Kidney epithelial cell (primary cell): ENCODE data around the gene LRP8. TPM values are rescaled to one million over a fixed set of nuclear protein-coding genes. Genes with fewer than 3 reads are reported as not detected.

Experiments used
- DNase-seq: peaks from one replicate; pipeline ENCODE4 v3.0.0-alpha.2; 2010; ENCODE audit warnings: low read depth
- H3K27me3 ChIP-seq: 2 replicates; pipeline ENCODE4 v1.6.0; 2011; ENCODE audit warnings: low read length; ENCODE audit not compliant: control insufficient read depth, insufficient read depth
- H3K36me3 ChIP-seq: 2 replicates; pipeline ENCODE4 v1.5.1; 2011; ENCODE audit warnings: low read length; ENCODE audit not compliant: control insufficient read depth, insufficient read depth
- H3K4me3 ChIP-seq: 2 replicates; pipeline ENCODE4 v1.5.1; 2011; ENCODE audit warnings: low read depth, mild to moderate bottlenecking, control low read depth, low read length
- CTCF ChIP-seq: IDR thresholded peaks from 2 replicates; pipeline ENCODE4 v1.5.1; 2011; ENCODE audit warnings: mild to moderate bottlenecking, moderate library complexity, low read length, control low read depth, inconsistent platforms; ENCODE audit not compliant: insufficient read depth, poor library complexity, severe bottlenecking
- total RNA-seq: library from RNA; depleted of rRNA; stranded (reverse); fragments of >200 nt; gene quantifications from 2 replicates; pipeline ENCODE4 v1.2.3, GENCODE V29; 2015

The LRP8 gene
- total RNA-seq, 1 donor from 2014 or later = 7.5 TPM

GRCh38 chr1:53320646-53321045 is 7.2 kb downstream of the LRP8 start:
- Histone ChIP-seq H3K27me3 (no peaks in the 10 kb centered on the region), H3K4me3 (no peak overlapping the region), H3K36me3 (peaks cover 1% of the 10 kb centered on the region)
- TF ChIP-seq CTCF = no peak
- DNase-seq = no peak

GRCh38 chr1:53319296-53320101 is 8.4 kb downstream of the LRP8 start:
- H3K4me3 ChIP-seq = no peak overlapping the region
- H3K36me3 ChIP-seq = peaks cover 1% of the 10 kb centered on the region
- H3K27me3 ChIP-seq = no peaks in the 10 kb centered on the region
- DNase-seq = no peak
- no peak for TF ChIP-seq CTCF

DNA sequence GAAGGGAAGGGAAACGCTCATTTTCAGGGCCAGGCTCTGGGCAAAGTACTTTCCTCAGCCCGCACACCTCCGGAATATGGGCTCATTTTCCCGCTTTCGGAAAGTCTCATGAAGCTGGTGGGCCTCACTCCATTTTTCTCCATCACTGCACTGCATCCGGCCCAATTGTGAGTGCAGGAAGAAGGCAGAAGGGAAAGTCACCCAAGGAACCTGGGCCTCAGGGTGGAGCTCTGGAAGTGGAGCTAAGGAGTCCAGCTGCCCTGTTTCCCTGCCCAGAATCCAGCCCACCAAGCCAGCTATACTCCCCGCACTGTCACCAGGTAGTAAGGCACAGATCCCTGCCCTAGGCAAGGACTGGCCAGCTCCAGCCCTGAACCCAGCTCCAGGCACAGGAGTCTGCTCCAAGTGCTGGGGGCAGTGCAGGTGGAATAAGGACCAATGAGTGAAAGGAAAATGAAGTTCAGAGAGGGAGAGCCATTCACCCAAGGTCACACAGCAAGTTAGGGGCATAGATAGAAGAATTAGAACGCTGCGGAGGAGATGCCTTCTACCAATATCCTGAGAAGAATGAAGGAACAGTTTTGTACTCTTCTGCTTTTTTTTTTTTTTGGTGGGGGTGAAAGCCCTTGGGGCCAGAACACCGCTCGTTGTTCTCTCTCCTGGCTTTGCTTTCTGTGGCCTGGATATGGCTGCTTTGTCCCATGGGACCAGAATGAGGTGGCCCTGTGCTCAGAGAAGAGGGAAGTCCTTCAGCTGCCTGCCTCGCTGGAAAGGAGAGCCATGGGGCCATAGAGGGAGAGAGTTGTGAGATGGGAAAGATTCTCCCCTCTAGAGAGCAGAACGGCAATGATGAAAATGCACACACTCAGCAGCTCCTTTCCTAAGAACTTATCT is 10.0 kb downstream of the LRP8 start:
- no peaks in the 10 kb centered on the region for H3K27me3 ChIP-seq
- H3K36me3 ChIP-seq = no peaks in the 10 kb centered on the region
- no peak for TF ChIP-seq CTCF
- no peak overlapping the region for H3K4me3 ChIP-seq
- DNase-seq = no peak

DNA sequence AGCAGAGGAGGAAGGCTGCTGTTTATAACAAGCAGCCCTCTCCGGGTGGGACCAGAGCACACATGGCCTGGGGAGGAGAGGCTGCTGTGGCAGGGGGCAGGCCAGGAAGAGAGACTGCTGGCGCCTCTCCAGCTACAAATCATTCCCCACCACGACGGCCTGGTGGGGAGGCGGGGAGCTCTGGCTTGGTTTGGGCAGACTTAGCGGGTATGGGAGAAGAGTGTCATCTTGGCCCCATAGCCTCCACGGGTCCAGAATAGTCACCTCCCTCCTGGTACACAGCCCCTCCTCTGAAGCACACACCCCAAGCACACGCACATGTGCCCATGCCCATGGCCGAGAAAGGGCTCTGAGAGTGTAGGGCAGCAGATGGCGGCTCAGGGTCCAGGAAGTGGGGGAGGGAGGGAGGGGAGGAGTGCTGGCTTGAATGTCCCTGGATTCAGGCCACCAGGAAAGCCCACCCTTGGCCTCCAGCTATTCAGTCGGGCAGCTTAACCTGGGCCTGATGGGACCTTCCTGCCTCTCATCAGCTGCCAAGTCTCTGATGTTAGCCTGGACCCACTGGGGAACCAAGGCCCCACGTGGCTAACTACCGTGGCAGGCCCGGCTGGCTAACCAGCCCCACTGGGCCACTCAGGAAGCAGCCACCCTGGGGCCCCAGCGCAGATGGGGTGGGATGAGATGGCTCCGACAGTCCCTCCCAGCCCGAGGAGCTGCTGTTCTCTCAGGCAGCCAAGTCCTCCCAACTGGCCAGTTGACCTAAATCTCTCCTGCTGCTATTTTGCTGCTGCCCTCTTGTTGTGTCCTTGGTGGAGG is 10.9 kb downstream of the LRP8 start:
- TF ChIP-seq CTCF = no peak
- H3K4me3 ChIP-seq = no peak overlapping the region
- no peak for DNase-seq
- no peaks in the 10 kb centered on the region for H3K27me3 ChIP-seq
- no peaks in the 10 kb centered on the region for H3K36me3 ChIP-seq

DNA sequence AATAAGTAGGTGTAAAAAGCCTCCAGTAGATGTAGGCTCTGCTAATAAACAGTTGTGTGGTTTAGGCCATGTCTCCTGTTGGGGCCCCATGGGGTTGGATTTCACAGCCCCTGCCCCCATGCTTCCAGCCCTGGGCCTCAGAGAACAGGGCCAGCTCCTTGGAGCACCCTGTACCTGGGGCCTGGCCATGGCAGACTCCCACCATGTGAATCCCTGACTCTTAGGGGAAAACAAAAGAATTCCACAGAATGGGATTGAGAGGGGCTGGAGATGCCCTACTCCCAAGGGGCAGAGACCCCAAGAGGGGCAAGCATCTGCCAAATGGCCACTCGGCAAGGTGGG is 11.5 kb downstream of the LRP8 start:
- DNase-seq = no peak
- no peak for TF ChIP-seq CTCF
- Histone ChIP-seq H3K27me3 (no peaks in the 10 kb centered on the region), H3K36me3 (no peaks in the 10 kb centered on the region), H3K4me3 (no peak overlapping the region)
